Activated CD4-positive, alpha-beta T cell treated with anti-CD3 and anti-CD28 coated beads, Interleukin-2, amount 10 ng/mL, durations not matched to agents 7 days and 5 days (primary cell): ENCODE measurements around the gene FANCI. TPM values are rescaled to one million over a fixed set of nuclear protein-coding genes. Genes with fewer than 3 reads are reported as not detected.
"Not testable (repeated sequence)": the region's sequence is repeated elsewhere in the genome, so short reads cannot be mapped to it uniquely, and the experiment has no call there.

Experiments used
- CTCF ChIA-PET: fragments of 350-600 bp; sonication (Branson Sonifier 250); formaldehyde crosslinking; loops from one replicate; lab custom pipeline; 2021; ENCODE audit warnings: antibody characterized with exemption; lab: Charles Lee
- POLR2A ChIA-PET: fragments of 350-600 bp; sonication (Branson Sonifier 250); formaldehyde crosslinking; loops from one replicate; lab custom pipeline; 2021; ENCODE audit warnings: antibody characterized with exemption; lab: Charles Lee
- DNase-seq: peaks from one replicate; pipeline ENCODE4 v3.0.0-alpha.2; 2020
- H3K27ac Mint-ChIP-seq: one replicate; pipeline ENCODE4 v1.8.0; 2021; ENCODE audit warnings: mild to moderate bottlenecking, moderate library complexity, mixed read lengths
- H3K27me3 Mint-ChIP-seq: one replicate; pipeline ENCODE4 v1.8.0; 2021; ENCODE audit warnings: mixed read lengths
- H3K36me3 Mint-ChIP-seq: one replicate; pipeline ENCODE4 v1.8.0; 2021; ENCODE audit warnings: low read depth, mixed read lengths
- H3K4me1 Mint-ChIP-seq: one replicate; pipeline ENCODE4 v1.8.0; 2021; ENCODE audit warnings: mixed read lengths
- H3K4me3 Mint-ChIP-seq: one replicate; pipeline ENCODE4 v1.8.0; 2021; ENCODE audit warnings: mild to moderate bottlenecking, moderate library complexity, mixed read lengths
- H3K9me3 Mint-ChIP-seq: one replicate; pipeline ENCODE4 v1.8.0; 2021; ENCODE audit warnings: mixed read lengths
- total RNA-seq, 2 experiments: library from RNA; stranded (reverse); gene quantifications; one replicate each; pipeline ENCODE4 v1.2.3, GENCODE V29; 2021

The FANCI gene
- total RNA-seq, 2 experiments from 2014 or later = 203 to 210 TPM

GRCh38 chr15:89227425-89227824, 16.4 kb upstream of the FANCI start:
- no peak for DNase-seq
- Mint-ChIP-seq H3K9me3 (no peaks in the 10 kb centered on the region), H3K4me3 (no peak overlapping the region), H3K4me1 (peaks cover 3% of the 10 kb centered on the region), H3K36me3 (no peaks in the 10 kb centered on the region), H3K27ac (no peak overlapping the region), H3K27me3 (peaks cover 8% of the 10 kb centered on the region)
- POLR2A ChIA-PET = no interaction called here
- CTCF ChIA-PET = no interaction called here

- peaks cover 23% of the 10 kb centered on the region for H3K27me3 Mint-ChIP-seq
- H3K36me3 Mint-ChIP-seq = no peaks in the 10 kb centered on the region
- no peak overlapping the region for H3K27ac Mint-ChIP-seq
- POLR2A ChIA-PET = no interaction called here
- H3K9me3 Mint-ChIP-seq = no peaks in the 10 kb centered on the region
- peaks cover 3% of the 10 kb centered on the region for H3K4me1 Mint-ChIP-seq
- no peak overlapping the region for H3K4me3 Mint-ChIP-seq
- no peak for DNase-seq
- CTCF ChIA-PET = interaction anchor here (0.7 to 3.0 kb wide), 3 partner anchors 17 to 23 kb away, joined by 3 to 13 read pairs (median 3); no protein-coding TSS in a partner anchor
Measured at GRCh38 chr15:89230277-89230676, 13.5 kb upstream of the FANCI start.

- no peak for DNase-seq
- Mint-ChIP-seq H3K27ac (no peak overlapping the region), H3K4me3 (no peak overlapping the region), H3K9me3 (no peaks in the 10 kb centered on the region), H3K4me1 (peaks cover 3% of the 10 kb centered on the region), H3K36me3 (no peaks in the 10 kb centered on the region), H3K27me3 (peaks cover 30% of the 10 kb centered on the region)
- POLR2A ChIA-PET = no interaction called here
- CTCF ChIA-PET = interaction anchor here (0.6 kb wide), 1 partner anchor 132 kb away, joined by 3 read pairs; no protein-coding TSS in a partner anchor
Measured at GRCh38 chr15:89231832-89232231, 11.9 kb upstream of the FANCI start.

GRCh38 chr15:89239883-89240810, 3.6 kb upstream of the FANCI start:
- peaks cover 35% of the 10 kb centered on the region for H3K27me3 Mint-ChIP-seq
- H3K4me1 Mint-ChIP-seq, H3K4me3 Mint-ChIP-seq, H3K9me3 Mint-ChIP-seq, H3K27ac Mint-ChIP-seq, DNase-seq, POLR2A ChIA-PET, H3K36me3 Mint-ChIP-seq: not testable (repeated sequence)
- CTCF ChIA-PET = interaction anchor here (0.6 to 1.4 kb wide), 2 partner anchors 34 to 118 kb away, joined by 3 read pairs; no protein-coding TSS in a partner anchor

DNA sequence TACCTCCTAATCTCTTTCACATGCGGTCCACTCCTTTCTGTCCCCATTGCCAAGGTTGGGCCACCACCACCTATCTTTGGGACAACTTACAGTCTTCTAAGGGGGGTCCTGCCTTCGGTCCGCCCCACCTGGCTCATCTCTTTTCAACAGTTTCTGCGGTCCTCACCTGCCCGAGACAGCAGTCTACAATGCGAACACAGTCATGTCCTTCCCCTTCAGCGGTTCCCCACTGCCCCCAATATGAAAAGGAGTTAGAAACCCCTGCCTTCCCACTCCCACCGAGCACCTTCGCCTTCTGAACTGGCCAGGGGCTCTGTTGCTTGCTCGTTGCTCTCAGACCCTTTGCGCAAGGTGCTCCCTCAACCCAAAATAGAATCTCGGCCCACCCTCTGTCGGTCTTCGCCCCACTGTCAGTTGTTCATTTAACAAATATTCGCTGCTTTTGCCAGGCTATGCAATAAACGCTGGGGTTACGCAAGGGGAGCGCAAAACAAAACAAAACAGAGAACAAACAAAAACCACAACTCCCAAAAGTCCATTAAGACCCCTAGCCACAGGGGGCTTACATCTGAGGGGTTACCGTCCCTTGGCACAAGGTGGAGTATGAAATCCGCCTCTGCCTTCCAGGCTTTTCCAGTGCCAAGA, 611 bp upstream of the FANCI start:
- Mint-ChIP-seq H3K27ac (peak overlapping the region; percentile 93), H3K4me3 (peak overlapping the region; percentile 93), H3K9me3 (no peaks in the 10 kb centered on the region), H3K36me3 (peaks cover 30% of the 10 kb centered on the region), H3K4me1 (peaks cover 33% of the 10 kb centered on the region), H3K27me3 (peaks cover 16% of the 10 kb centered on the region)
- ChIA-PET CTCF (interaction anchor here (0.5 to 1.6 kb wide), 7 partner anchors 9 to 159 kb away, joined by 3 to 6 read pairs (median 3); no protein-coding TSS in a partner anchor), POLR2A (interaction anchor here (1.3 kb wide), 1 partner anchor 36 kb away, joined by 4 read pairs; no protein-coding TSS in a partner anchor)
- no peak for DNase-seq

- H3K4me1 Mint-ChIP-seq = peaks cover 43% of the 10 kb centered on the region
- DNase-seq = no peak
- ChIA-PET CTCF (interaction anchor here (0.8 to 2.5 kb wide), 13 partner anchors 8 to 191 kb away, joined by 3 to 8 read pairs (median 3); no protein-coding TSS in a partner anchor), POLR2A (interaction anchor here (1.3 to 1.4 kb wide), 2 partner anchors 29 to 37 kb away, joined by 3 to 4 read pairs; no protein-coding TSS in a partner anchor)
- peak overlapping the region; percentile 93 for H3K27ac Mint-ChIP-seq
- peaks cover 41% of the 10 kb centered on the region for H3K36me3 Mint-ChIP-seq
- peak overlapping the region; percentile 93 for H3K4me3 Mint-ChIP-seq
- no peaks in the 10 kb centered on the region for H3K9me3 Mint-ChIP-seq
- H3K27me3 Mint-ChIP-seq = peaks cover 6% of the 10 kb centered on the region
Measured at GRCh38 chr15:89244574-89244903, 760 bp downstream of the FANCI start.

GRCh38 chr15:89247446-89247845, 3.7 kb downstream of the FANCI start:
- H3K9me3 Mint-ChIP-seq = no peaks in the 10 kb centered on the region
- DNase-seq = no peak
- H3K27ac Mint-ChIP-seq = no peak overlapping the region
- H3K4me3 Mint-ChIP-seq = no peak overlapping the region
- ChIA-PET POLR2A (no interaction called here), CTCF (interaction anchor here (0.6 to 1.7 kb wide), 3 partner anchors 10 to 41 kb away, joined by 3 to 5 read pairs (median 5); no protein-coding TSS in a partner anchor)
- no peaks in the 10 kb centered on the region for H3K27me3 Mint-ChIP-seq
- peaks cover 49% of the 10 kb centered on the region for H3K4me1 Mint-ChIP-seq
- H3K36me3 Mint-ChIP-seq = peaks cover 56% of the 10 kb centered on the region

GRCh38 chr15:89248584-89248983, 4.8 kb downstream of the FANCI start:
- peaks cover 62% of the 10 kb centered on the region for H3K36me3 Mint-ChIP-seq
- no peak for DNase-seq
- peaks cover 46% of the 10 kb centered on the region for H3K4me1 Mint-ChIP-seq
- H3K27me3 Mint-ChIP-seq = no peaks in the 10 kb centered on the region
- no peak overlapping the region for H3K27ac Mint-ChIP-seq
- ChIA-PET CTCF (interaction anchor here (1.1 kb wide), 1 partner anchor 45 kb away, joined by 3 read pairs; no protein-coding TSS in a partner anchor), POLR2A (no interaction called here)
- H3K4me3 Mint-ChIP-seq = no peak overlapping the region
- H3K9me3 Mint-ChIP-seq = no peaks in the 10 kb centered on the region

DNA sequence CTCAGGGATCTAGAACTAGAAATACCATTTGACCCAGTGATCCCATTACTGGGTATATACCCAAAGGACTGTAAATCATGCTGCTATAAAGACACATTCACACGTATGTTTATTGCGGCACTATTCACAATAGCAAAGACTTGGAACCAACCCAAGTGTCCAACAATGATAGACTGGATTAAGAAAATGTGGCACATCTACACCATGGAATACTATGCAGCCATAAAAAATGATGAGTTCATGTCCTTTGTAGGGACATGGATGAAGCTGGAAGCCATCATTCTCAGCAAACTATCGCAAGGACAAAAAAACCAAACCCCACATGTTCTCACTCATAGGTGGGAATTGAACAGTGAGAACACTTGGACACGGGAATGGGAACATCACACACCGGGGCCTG, 6.4 kb downstream of the FANCI start:
- DNase-seq, CTCF ChIA-PET, H3K9me3 Mint-ChIP-seq, H3K4me3 Mint-ChIP-seq, H3K27me3 Mint-ChIP-seq, POLR2A ChIA-PET: not testable (repeated sequence)
- H3K27ac Mint-ChIP-seq = peak overlapping the region; percentile 75
- H3K36me3 Mint-ChIP-seq = peaks cover 65% of the 10 kb centered on the region
- H3K4me1 Mint-ChIP-seq = peaks cover 46% of the 10 kb centered on the region

- H3K4me1 Mint-ChIP-seq, H3K9me3 Mint-ChIP-seq, H3K4me3 Mint-ChIP-seq, H3K27me3 Mint-ChIP-seq, POLR2A ChIA-PET, DNase-seq, H3K27ac Mint-ChIP-seq: not testable (repeated sequence)
- CTCF ChIA-PET = interaction anchor here (0.6 to 1.2 kb wide), 6 partner anchors 10 to 372 kb away, joined by 3 to 5 read pairs (median 3); no protein-coding TSS in a partner anchor
- H3K36me3 Mint-ChIP-seq = peaks cover 56% of the 10 kb centered on the region
Measured at GRCh38 chr15:89277281-89277680, 33.5 kb downstream of the FANCI start.

DNA sequence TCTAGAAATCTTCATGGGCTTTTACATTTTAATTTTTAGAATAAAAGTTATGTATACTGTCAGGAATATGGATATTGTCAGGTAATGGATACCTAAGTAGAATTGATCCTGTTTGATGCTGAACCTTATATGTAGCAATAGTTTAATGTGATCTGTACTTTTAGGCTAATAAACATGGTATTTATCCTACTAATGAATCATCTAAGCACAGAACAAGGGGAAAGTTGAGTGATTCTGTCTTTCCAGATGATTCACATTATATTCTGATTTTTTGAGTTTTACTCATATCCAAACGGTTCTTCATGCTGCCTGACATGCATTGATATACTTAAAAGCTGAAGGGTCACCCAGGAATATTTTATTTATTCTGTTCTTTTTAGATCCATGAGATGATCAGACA, 34.5 kb downstream of the FANCI start:
- DNase-seq = no peak
- no peaks in the 10 kb centered on the region for H3K27me3 Mint-ChIP-seq
- ChIA-PET POLR2A (no interaction called here), CTCF (no interaction called here)
- no peaks in the 10 kb centered on the region for H3K4me1 Mint-ChIP-seq
- peaks cover 61% of the 10 kb centered on the region for H3K36me3 Mint-ChIP-seq
- H3K4me3 Mint-ChIP-seq = no peak overlapping the region
- no peaks in the 10 kb centered on the region for H3K9me3 Mint-ChIP-seq
- no peak overlapping the region for H3K27ac Mint-ChIP-seq

DNA sequence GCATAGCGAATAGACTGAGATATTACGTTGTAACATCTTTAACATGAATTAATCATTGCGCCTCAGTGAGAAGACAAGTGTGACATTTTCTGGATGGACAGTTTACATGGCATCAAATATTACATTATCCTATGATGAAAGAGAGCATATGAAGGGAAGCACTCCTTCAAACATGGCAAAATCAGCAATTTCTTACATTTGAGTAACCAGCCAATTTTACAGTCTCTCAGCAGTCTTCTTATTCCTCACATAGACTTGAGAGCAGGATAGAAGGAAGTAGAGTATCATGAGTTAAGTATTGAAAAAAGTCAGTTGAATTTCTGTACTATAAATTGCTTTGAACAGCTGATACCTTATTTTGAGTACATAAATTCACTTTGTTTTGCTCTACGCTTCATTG, 38.9 kb downstream of the FANCI start:
- H3K27me3 Mint-ChIP-seq = no peaks in the 10 kb centered on the region
- no peaks in the 10 kb centered on the region for H3K9me3 Mint-ChIP-seq
- ChIA-PET POLR2A (no interaction called here), CTCF (interaction anchor here (0.7 to 1.6 kb wide), 3 partner anchors 9 to 38 kb away, joined by 3 to 8 read pairs (median 4); partner anchors contain the start of gene FANCI)
- peaks cover 67% of the 10 kb centered on the region for H3K36me3 Mint-ChIP-seq
- H3K27ac Mint-ChIP-seq = no peak overlapping the region
- H3K4me3 Mint-ChIP-seq = no peak overlapping the region
- no peaks in the 10 kb centered on the region for H3K4me1 Mint-ChIP-seq
- DNase-seq = no peak
